Neural crest cell (in vitro differentiated cells): ENCODE results near the gene SH3RF2. TPM values are rescaled to one million over a fixed set of nuclear protein-coding genes. Genes with fewer than 3 reads are reported as not detected.

Experiments
- DNase-seq: peaks from one replicate; pipeline ENCODE4 v3.0.0; 2021; ENCODE audit warnings: low read depth, mixed read lengths, low spot score
- H3K27ac Mint-ChIP-seq: one replicate; pipeline ENCODE4 v1.8.0; 2021; ENCODE audit warnings: mild to moderate bottlenecking, mixed read lengths; ENCODE audit not compliant: unreplicated experiment
- H3K27me3 Mint-ChIP-seq: 2 replicates; pipeline ENCODE4 v1.8.0; 2021; ENCODE audit warnings: low read depth, mild to moderate bottlenecking, mixed read lengths
- H3K36me3 Mint-ChIP-seq: 2 replicates; pipeline ENCODE4 v1.8.0; 2021; ENCODE audit warnings: low read depth, mild to moderate bottlenecking, mixed read lengths
- H3K4me1 Mint-ChIP-seq: 2 replicates; pipeline ENCODE4 v1.8.0; 2021; ENCODE audit warnings: mixed read lengths
- H3K4me3 Mint-ChIP-seq: one replicate; pipeline ENCODE4 v1.8.0; 2021; ENCODE audit warnings: mild to moderate bottlenecking, mixed read lengths
- H3K9me3 Mint-ChIP-seq: 2 replicates; pipeline ENCODE4 v1.8.0; 2021; ENCODE audit warnings: mixed read lengths
- total RNA-seq: library from RNA; stranded (reverse); gene quantifications from 2 replicates; pipeline ENCODE4 v1.2.1, GENCODE V29; 2021
- TF ChIP-seq, protein P1 (sequence below): fragments of 200-600 bp; sonication (generic); conservative IDR thresholded peaks from 2 replicates; pipeline ENCODE4 v1.5.0; 2021; ENCODE audit warnings: antibody characterized with exemption, mild to moderate bottlenecking

Gene SH3RF2
- total RNA-seq, 1 donor from 2014 or later, result 0.72 TPM

DNA sequence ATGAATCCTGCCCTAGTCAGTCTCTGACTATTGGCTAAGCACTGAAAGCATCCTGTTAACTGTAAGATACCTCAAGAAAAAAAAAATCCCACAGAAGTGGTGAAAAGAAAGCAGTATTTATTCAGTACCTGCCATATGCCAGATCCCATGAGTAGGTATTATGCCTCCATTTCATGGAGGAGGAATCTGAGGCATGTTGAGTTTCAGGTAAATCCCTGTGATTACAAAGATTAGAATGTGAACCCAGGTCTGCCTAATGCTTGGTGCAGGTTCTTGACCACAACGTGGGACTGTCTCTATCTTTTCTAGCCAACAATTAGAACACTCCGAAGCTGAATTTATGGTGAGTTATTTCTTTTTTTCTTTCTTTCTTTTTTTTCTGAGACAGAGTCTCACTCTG lies 30.9 kb downstream of the SH3RF2 start:
- Mint-ChIP-seq H3K27me3 (no peaks in the 10 kb centered on the region), H3K4me3 (no peak overlapping the region), H3K9me3 (no peaks in the 10 kb centered on the region), H3K27ac (no peak overlapping the region), H3K36me3 (no peaks in the 10 kb centered on the region), H3K4me1 (peaks cover 6% of the 10 kb centered on the region)
- TF ChIP-seq, protein P1, sequence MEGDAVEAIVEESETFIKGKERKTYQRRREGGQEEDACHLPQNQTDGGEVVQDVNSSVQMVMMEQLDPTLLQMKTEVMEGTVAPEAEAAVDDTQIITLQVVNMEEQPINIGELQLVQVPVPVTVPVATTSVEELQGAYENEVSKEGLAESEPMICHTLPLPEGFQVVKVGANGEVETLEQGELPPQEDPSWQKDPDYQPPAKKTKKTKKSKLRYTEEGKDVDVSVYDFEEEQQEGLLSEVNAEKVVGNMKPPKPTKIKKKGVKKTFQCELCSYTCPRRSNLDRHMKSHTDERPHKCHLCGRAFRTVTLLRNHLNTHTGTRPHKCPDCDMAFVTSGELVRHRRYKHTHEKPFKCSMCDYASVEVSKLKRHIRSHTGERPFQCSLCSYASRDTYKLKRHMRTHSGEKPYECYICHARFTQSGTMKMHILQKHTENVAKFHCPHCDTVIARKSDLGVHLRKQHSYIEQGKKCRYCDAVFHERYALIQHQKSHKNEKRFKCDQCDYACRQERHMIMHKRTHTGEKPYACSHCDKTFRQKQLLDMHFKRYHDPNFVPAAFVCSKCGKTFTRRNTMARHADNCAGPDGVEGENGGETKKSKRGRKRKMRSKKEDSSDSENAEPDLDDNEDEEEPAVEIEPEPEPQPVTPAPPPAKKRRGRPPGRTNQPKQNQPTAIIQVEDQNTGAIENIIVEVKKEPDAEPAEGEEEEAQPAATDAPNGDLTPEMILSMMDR, result no peak
- DNase-seq, result no peak

- H3K27me3 Mint-ChIP-seq, result no peaks in the 10 kb centered on the region
- H3K36me3 Mint-ChIP-seq, result no peaks in the 10 kb centered on the region
- H3K9me3 Mint-ChIP-seq, result no peaks in the 10 kb centered on the region
- H3K27ac Mint-ChIP-seq, result no peak overlapping the region
- TF ChIP-seq, protein P1, result no peak
- H3K4me3 Mint-ChIP-seq, result no peak overlapping the region
- DNase-seq, result no peak
- H3K4me1 Mint-ChIP-seq, result peaks cover 6% of the 10 kb centered on the region
These were observed 32.8 kb downstream of the SH3RF2 start for GRCh38 chr5:145968970-145969713.

DNA sequence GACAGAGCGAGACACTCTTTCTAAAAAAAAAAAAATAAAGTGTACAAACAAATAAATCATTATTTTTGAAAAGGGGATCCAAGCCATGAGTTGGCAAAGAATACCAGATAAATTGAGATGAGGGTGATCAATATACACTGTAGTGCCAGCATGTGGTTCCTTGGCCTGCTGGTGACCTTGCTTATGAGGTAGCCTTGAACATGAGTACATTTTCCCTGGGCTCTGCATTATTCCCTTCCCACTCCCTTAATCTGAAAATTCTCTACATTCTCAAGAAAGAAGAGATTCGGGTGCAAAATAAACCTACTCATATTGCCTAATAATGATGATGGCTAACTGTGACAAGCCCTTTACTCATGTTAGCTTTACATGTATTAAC lies 33.3 kb downstream of the SH3RF2 start:
- no peaks in the 10 kb centered on the region for H3K9me3 Mint-ChIP-seq

DNA sequence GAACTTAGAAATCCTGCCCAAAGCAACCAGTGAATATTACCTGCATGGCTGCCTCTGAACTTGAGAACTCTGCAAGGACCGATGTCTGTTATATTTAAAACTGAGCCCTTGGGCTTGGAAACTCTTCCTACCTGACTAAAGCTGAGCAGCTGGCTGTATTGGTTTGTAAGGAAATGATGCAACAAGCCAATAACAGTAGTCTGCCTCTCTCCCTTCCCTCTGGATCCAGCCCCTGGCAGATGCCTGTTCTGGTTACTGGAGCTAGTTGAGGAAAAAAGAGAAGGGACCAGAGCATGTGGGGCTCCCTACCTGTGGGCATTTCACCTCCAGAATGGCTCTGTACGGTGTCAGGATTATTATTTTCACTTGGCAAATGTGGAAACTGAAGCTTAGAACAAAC lies 34.7 kb downstream of the SH3RF2 start:
- no peak overlapping the region for H3K4me3 Mint-ChIP-seq
- H3K4me1 Mint-ChIP-seq, result peaks cover 1% of the 10 kb centered on the region
- no peaks in the 10 kb centered on the region for H3K36me3 Mint-ChIP-seq
- no peaks in the 10 kb centered on the region for H3K27me3 Mint-ChIP-seq
- no peak overlapping the region for H3K27ac Mint-ChIP-seq
- no peak for DNase-seq
- TF ChIP-seq, protein P1, result no peak
- no peaks in the 10 kb centered on the region for H3K9me3 Mint-ChIP-seq

More for the DNA sequence above, 33.3 kb downstream of the SH3RF2 start:
- Mint-ChIP-seq H3K4me3 (no peak overlapping the region), H3K36me3 (no peaks in the 10 kb centered on the region), H3K27me3 (no peaks in the 10 kb centered on the region), H3K27ac (no peak overlapping the region), H3K4me1 (peaks cover 6% of the 10 kb centered on the region)
- TF ChIP-seq, protein P1, result no peak
- no peak for DNase-seq

- no peaks in the 10 kb centered on the region for H3K9me3 Mint-ChIP-seq
- H3K27ac Mint-ChIP-seq, result no peak overlapping the region
- TF ChIP-seq, protein P1, result no peak
- H3K36me3 Mint-ChIP-seq, result no peaks in the 10 kb centered on the region
- no peaks in the 10 kb centered on the region for H3K27me3 Mint-ChIP-seq
- H3K4me1 Mint-ChIP-seq, result no peaks in the 10 kb centered on the region
- H3K4me3 Mint-ChIP-seq, result no peak overlapping the region
- no peak for DNase-seq
These were observed 35.3 kb downstream of the SH3RF2 start for GRCh38 chr5:145971701-145972100.
